ENCODE measurements around the gene ZNF557.

- TF ChIP-seq RAD21 (IDR thresholded peaks at IDR 0.05; ENCODE audit: low read length) (no peak), CTCF (conservative IDR thresholded peaks at IDR 0.05; ENCODE audit: low read depth, low read length) (no peak), CHD1 (IDR thresholded peaks at IDR 0.05; ENCODE audit: low read depth, low read length) (no peak), USF2 (IDR thresholded peaks at IDR 0.05; ENCODE audit: low read depth, low read length) (peak; percentile 77), RCOR1 (IDR thresholded peaks at IDR 0.05; ENCODE audit: insufficient replicate concordance, low read length) (no peak), POLR2A (IDR thresholded peaks at IDR 0.05; ENCODE audit: low read depth, low read length) (no peak), CEBPB (IDR thresholded peaks at IDR 0.05; ENCODE audit: low read depth, low read length) (no peak), FOS (IDR thresholded peaks at IDR 0.05; ENCODE audit: low read depth, low read length) (no peak), MXI1 (IDR thresholded peaks at IDR 0.05; ENCODE audit: borderline replicate concordance, low read depth, low read length) (no peak), SMC3 (IDR thresholded peaks at IDR 0.05; ENCODE audit: low read depth, low read length) (no peak), BHLHE40 (IDR thresholded peaks at IDR 0.05; ENCODE audit: low read depth, low read length) (no peak), MAFK (IDR thresholded peaks at IDR 0.05; ENCODE audit: low read depth, low read length) (no peak)
Measured at GRCh38 chr19:7137120-7137519, 67.6 kb downstream of the ZNF557 start.

All from IMR-90 (cell line).